ENCODE data around the gene RAB31.

The RAB31 gene

GRCh38 chr18:9878783-9879242, 170.7 kb downstream of the RAB31 start:
- no peak overlapping the region for H3K4me3 ChIP-seq (ENCODE audit: low read depth, low read length)
- no peak for TF ChIP-seq CTCF (IDR thresholded peaks at IDR 0.05; ENCODE audit: low read depth, low read length)

GRCh38 chr18:9884090-9884489, 176.0 kb downstream of the RAB31 start:
- no peak for TF ChIP-seq CTCF (IDR thresholded peaks at IDR 0.05; ENCODE audit: low read depth, low read length)
- H3K4me3 ChIP-seq (ENCODE audit: low read depth, low read length), result no peak overlapping the region

GRCh38 chr18:9884532-9885140, 176.5 kb downstream of the RAB31 start:
- TF ChIP-seq CTCF (IDR thresholded peaks at IDR 0.05; ENCODE audit: low read depth, low read length), result no peak
- H3K4me3 ChIP-seq (ENCODE audit: low read depth, low read length), result no peak overlapping the region

GRCh38 chr18:9885170-9886004, 177.3 kb downstream of the RAB31 start, which contains the start of gene TXNDC2:
TXNDC2 (plus strand) TSS chr18:9885973; CDS start chr18:9886681, 708 bp downstream.
- no peak within 1 kb of the TSS for H3K4me3 ChIP-seq (ENCODE audit: low read depth, low read length)
- no peak for TF ChIP-seq CTCF (IDR thresholded peaks at IDR 0.05; ENCODE audit: low read depth, low read length)

- TF ChIP-seq CTCF (IDR thresholded peaks at IDR 0.05; ENCODE audit: low read depth, low read length), result no peak
- H3K4me3 ChIP-seq (ENCODE audit: low read depth, low read length), result no peak overlapping the region
Measured at GRCh38 chr18:9886005-9886348, 177.9 kb downstream of the RAB31 start.

- H3K4me3 ChIP-seq (ENCODE audit: low read depth, low read length), result no peak overlapping the region
- no peak for TF ChIP-seq CTCF (IDR thresholded peaks at IDR 0.05; ENCODE audit: low read depth, low read length)
Measured at GRCh38 chr18:9887992-9888391, 179.9 kb downstream of the RAB31 start.

- TF ChIP-seq CTCF (IDR thresholded peaks at IDR 0.05; ENCODE audit: low read depth, low read length), result no peak
- H3K4me3 ChIP-seq (ENCODE audit: low read depth, low read length), result no peak overlapping the region
Measured at GRCh38 chr18:9890196-9890595, 182.1 kb downstream of the RAB31 start.

Data from WI38 (cell line).